ENCODE results near the gene ONECUT1.

- TF ChIP-seq CTCF (IDR thresholded peaks at IDR 0.05): no peak
- no peak for TF ChIP-seq POLR2A (IDR thresholded peaks at IDR 0.05)
Measured at GRCh38 chr15:52733088-52733487, 57.0 kb downstream of the ONECUT1 start.
